Parathyroid adenoma (tissue), 2 donors: Measurements from ENCODE around the gene SPEM1.

ENCODE experiments used
- H2AFZ ChIP-seq: fragments of 300-600 bp; sonication (generic); one replicate; pipeline ENCODE4 v1.7.0; 2017; ENCODE audit warnings: antibody characterized with exemption, mild to moderate bottlenecking
- H3K27ac ChIP-seq: fragments of 300-600 bp; sonication (generic); one replicate; pipeline ENCODE4 v1.7.0; 2017
- H3K27me3 ChIP-seq: fragments of 300-600 bp; sonication (generic); one replicate; pipeline ENCODE4 v1.7.0; 2017; ENCODE audit warnings: low read length; ENCODE audit not compliant: control insufficient read depth, insufficient read depth
- H3K36me3 ChIP-seq: fragments of 300-600 bp; sonication (generic); one replicate; pipeline ENCODE4 v1.7.0; 2017; ENCODE audit warnings: low read length; ENCODE audit not compliant: control insufficient read depth, insufficient read depth
- H3K4me1 ChIP-seq: fragments of 300-600 bp; sonication (generic); one replicate; pipeline ENCODE4 v1.7.0; 2017; ENCODE audit warnings: control low read depth
- H3K4me2 ChIP-seq: fragments of 300-600 bp; sonication (generic); one replicate; pipeline ENCODE4 v1.7.0; 2017; ENCODE audit warnings: low read length
- H3K4me3 ChIP-seq: fragments of 300-600 bp; sonication (generic); one replicate; pipeline ENCODE4 v1.7.0; 2017; ENCODE audit warnings: low read depth, low read length
- H3K79me2 ChIP-seq: fragments of 300-600 bp; sonication (generic); one replicate; pipeline ENCODE4 v1.7.0; 2017; ENCODE audit warnings: control low read depth
- H3K9ac ChIP-seq: fragments of 300-600 bp; sonication (generic); one replicate; pipeline ENCODE4 v1.7.0; 2017; ENCODE audit warnings: mild to moderate bottlenecking
- H3K9me3 ChIP-seq: fragments of 300-600 bp; sonication (generic); one replicate; pipeline ENCODE4 v1.7.0; 2017; ENCODE audit warnings: low read length; ENCODE audit not compliant: control insufficient read depth
- CTCF ChIP-seq: fragments of 300-600 bp; sonication (generic); IDR thresholded peaks from one replicate; pipeline ENCODE4 v1.7.0; 2017; ENCODE audit warnings: antibody characterized with exemption, mild to moderate bottlenecking
- donor health status: primary hyperparathyroidism.

Gene SPEM1

DNA sequence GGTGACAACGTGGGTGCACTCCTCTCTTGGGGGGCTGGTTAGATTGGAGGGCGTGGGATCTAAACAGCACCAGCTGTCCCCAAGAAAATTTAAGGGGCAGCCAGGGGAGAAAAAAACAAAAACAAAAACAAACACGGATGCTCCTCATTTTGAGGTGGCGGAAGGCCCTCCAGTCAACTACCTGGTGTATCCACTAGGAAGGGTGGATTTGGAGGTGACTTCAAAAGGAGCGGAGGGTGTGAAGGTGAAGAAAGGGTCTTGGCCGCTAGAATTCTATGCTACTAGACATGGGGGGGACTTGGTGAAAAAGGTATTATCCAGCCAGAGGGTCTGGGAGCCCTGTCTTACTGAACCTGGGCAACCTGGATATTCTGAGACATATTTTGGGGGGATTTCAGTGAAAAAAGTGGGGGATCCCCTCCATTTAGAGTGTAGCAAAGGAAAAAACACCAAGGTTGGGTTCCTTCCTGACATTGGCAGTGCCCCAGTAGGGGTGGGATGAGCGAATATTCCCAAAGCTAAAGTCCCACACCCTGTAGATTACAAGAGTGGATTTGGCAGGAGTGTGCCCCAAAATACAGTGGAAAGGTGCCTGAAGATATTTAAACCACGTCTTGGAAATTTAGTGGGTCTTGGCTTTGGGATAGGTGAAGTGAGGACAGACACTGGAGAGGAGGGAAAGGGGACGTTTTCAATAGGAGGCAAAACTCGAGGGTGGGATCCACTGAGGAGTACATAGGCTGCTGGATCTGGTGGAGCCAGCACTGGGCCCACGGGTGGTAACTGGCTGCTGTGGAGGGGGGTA, 18.7 kb downstream of the SPEM1 start:
- no peak for TF ChIP-seq CTCF
- H3K4me2 ChIP-seq = no peak overlapping the region
- H3K27me3 ChIP-seq = no peaks in the 10 kb centered on the region
- no peaks in the 10 kb centered on the region for H3K9me3 ChIP-seq
- no peaks in the 10 kb centered on the region for H3K79me2 ChIP-seq
- H3K4me1 ChIP-seq = peaks cover 10% of the 10 kb centered on the region
- H3K27ac ChIP-seq = no peak overlapping the region
- no peak overlapping the region for H3K9ac ChIP-seq
- H3K4me3 ChIP-seq = peak overlapping the region; percentile 7
- no peaks in the 10 kb centered on the region for H3K36me3 ChIP-seq
- H2AFZ ChIP-seq = no peak overlapping the region

GRCh38 chr17:7439462-7440112, 19.5 kb downstream of the SPEM1 start, which contains the start of gene FGF11:
Gene FGF11 (plus strand): TSS chr17:7439512. CDS start chr17:7439621, 109 bp downstream.
- no peaks in the 10 kb centered on the region for H3K36me3 ChIP-seq
- H3K79me2 ChIP-seq = no peaks in the 10 kb centered on the region
- peak within 1 kb of the TSS; percentile 99 for H3K4me2 ChIP-seq
- no peaks in the 10 kb centered on the region for H3K9me3 ChIP-seq
- no peaks in the 10 kb centered on the region for H3K27me3 ChIP-seq
- peak within 1 kb of the TSS; percentile 88 for H2AFZ ChIP-seq
- H3K9ac ChIP-seq = no peak within 1 kb of the TSS
- peak within 1 kb of the TSS; percentile 13 for H3K27ac ChIP-seq
- H3K4me3 ChIP-seq = peak within 1 kb of the TSS; percentile 76
- H3K4me1 ChIP-seq = peaks cover 10% of the 10 kb centered on the region
- TF ChIP-seq CTCF = no peak

- H3K36me3 ChIP-seq = no peaks in the 10 kb centered on the region
- peak overlapping the region; percentile 76 for H3K4me3 ChIP-seq
- no peaks in the 10 kb centered on the region for H3K9me3 ChIP-seq
- peak overlapping the region; percentile 13 for H3K27ac ChIP-seq
- peak overlapping the region; percentile 99 for H3K4me2 ChIP-seq
- peak overlapping the region; percentile 88 for H2AFZ ChIP-seq
- TF ChIP-seq CTCF = no peak
- H3K4me1 ChIP-seq = peaks cover 10% of the 10 kb centered on the region
- H3K79me2 ChIP-seq = no peaks in the 10 kb centered on the region
- no peak overlapping the region for H3K9ac ChIP-seq
- no peaks in the 10 kb centered on the region for H3K27me3 ChIP-seq
Observed at GRCh38 chr17:7440113-7440833, 20.1 kb downstream of the SPEM1 start.

- no peaks in the 10 kb centered on the region for H3K36me3 ChIP-seq
- H3K4me3 ChIP-seq = peak overlapping the region; percentile 76
- H3K9me3 ChIP-seq = no peaks in the 10 kb centered on the region
- H3K27ac ChIP-seq = peak overlapping the region; percentile 13
- TF ChIP-seq CTCF = no peak
- H3K4me1 ChIP-seq = peaks cover 12% of the 10 kb centered on the region
- no peak overlapping the region for H3K9ac ChIP-seq
- peak overlapping the region; percentile 99 for H3K4me2 ChIP-seq
- H3K79me2 ChIP-seq = no peaks in the 10 kb centered on the region
- no peaks in the 10 kb centered on the region for H3K27me3 ChIP-seq
- peak overlapping the region; percentile 88 for H2AFZ ChIP-seq
Observed at GRCh38 chr17:7440834-7441195, 20.7 kb downstream of the SPEM1 start.
